HG02610 (cell line): ENCODE results near the gene B3GAT3.
"Not testable (repeated sequence)": the region's sequence is repeated elsewhere in the genome, so short reads cannot be mapped to it uniquely, and the experiment has no call there.

Source experiments
- ATAC-seq: cut with Tn5 transposase; IDR thresholded peaks from one replicate; pipeline ENCODE4 v1.9.1; 2021; ENCODE audit warnings: mild to moderate bottlenecking, moderate library complexity; ENCODE audit not compliant: unreplicated experiment

B3GAT3 gene

GRCh38 chr11:62645946-62646824 lies 24.4 kb upstream of the B3GAT3 start, which contains the start of gene GANAB:
GANAB (minus strand) TSS chr11:62646613; CDS start chr11:62646599, 14 bp downstream.
- peak; percentile 91 for ATAC-seq

DNA sequence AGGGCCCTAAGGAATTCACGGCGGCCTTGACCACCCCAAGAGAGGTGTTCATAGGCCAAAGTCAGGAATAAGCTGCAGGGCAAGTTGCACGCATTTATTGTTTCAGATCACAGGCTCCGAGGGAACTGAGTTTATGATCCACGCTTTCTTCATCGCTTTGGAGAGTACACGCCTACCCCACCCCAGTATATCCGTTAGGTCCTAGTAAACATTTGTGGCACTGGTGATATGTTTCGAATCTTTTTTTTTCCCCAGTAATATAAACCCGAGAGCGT lies 23.8 kb upstream of the B3GAT3 start:
- no peak for ATAC-seq

DNA sequence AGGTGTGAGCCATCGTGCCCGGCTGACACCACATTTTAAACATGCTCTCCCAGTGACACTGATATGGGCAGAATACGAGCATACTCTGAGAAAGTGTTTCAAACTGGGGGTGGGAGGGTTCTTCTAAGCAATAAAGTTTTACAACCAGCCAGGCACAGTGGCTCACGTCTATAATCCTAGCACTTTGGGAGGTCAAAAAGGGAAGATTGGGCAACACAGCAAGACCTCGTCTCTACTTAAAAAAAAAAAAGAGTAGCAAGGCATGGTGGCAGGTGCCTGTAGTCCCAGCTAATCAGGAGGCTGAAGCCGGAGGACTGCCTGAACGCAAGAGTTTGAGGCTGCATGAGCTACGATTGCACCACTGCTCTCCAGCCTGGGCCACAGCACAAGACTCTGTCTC lies 22.4 kb upstream of the B3GAT3 start:
- ATAC-seq, result no peak

GRCh38 chr11:62632492-62632891 lies 10.7 kb upstream of the B3GAT3 start:
- ATAC-seq, result no peak

DNA sequence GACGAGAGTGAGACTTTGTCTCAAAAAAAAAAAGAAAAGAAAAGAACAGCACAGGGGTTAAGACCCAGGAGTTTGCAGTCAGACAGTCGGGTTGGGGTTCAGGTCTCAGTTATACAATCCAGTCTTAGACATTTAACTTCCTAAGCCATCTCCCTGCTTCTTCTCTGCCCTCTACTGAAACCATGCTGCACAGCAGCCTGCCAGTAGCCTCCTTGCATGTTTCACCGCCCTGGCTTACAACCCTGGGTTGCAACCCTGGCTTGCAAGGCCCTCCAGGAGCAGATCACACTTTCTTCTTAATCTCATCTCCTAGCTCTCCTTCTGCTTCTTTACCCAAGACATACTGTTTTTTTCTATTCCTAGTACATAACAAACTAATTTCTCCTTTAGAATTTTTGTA lies 5.9 kb upstream of the B3GAT3 start:
- no peak for ATAC-seq

DNA sequence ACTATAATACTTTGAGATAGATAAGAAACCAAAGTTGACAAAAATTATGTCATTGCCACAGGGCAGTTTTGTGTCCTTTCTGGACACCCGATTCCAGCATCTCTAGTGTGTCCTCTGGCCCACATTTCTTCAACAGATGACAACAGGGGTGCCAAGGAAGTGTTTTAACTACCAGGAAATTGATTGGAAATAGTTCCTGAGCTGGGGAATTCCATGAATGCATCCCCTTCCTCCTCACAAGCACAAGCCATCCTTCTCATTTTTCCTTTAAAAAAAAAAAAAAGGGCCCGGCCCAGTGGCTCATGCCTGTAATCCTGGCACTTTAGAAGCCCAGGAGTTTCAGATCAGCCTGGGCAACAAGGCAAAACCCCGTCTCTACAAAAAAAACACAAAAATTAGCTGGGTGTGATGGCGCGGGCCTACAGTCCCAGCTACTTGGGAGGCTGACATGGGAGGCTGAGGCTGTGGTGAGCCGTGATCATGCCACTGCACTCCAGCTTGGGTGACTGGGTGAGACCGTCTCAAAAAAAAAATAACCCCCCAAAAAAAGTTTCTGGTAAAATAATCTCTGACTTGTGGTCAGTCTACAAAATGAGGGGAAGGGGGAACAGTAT lies 797 bp upstream of the B3GAT3 start:
- ATAC-seq, result no peak

- no peak for ATAC-seq
Observed at GRCh38 chr11:62621027-62621566, 689 bp downstream of the B3GAT3 start.

DNA sequence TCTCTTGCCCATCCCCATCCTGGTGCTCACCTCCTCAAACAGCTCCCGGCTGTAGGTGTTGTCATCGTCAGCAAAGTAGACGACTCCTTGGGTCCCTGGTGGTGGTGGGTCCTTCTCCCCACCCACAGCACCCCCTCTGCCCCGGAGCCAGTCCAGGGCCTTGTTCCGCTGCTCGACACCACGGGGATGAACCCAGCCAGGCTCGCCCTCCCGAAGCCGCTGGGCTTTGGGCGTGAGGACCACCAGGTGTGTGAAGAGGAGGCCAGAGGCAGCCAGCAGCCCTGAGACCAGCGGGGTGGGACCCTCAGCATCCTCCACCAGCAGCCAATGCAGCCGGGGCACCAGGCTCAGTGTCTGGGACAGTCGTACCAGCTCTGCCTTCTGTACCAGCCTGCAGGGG lies 4.8 kb downstream of the B3GAT3 start:
- ATAC-seq, result not testable (repeated sequence)

GRCh38 chr11:62615521-62615920 lies 6.3 kb downstream of the B3GAT3 start:
- no peak for ATAC-seq

GRCh38 chr11:62614275-62614674 lies 7.5 kb downstream of the B3GAT3 start:
- no peak for ATAC-seq

GRCh38 chr11:62613291-62613778 lies 8.5 kb downstream of the B3GAT3 start:
- no peak for ATAC-seq

- ATAC-seq, result peak; percentile 74
Observed at GRCh38 chr11:62612366-62613290, 9.2 kb downstream of the B3GAT3 start, which contains the start of the genes EML3 and ROM1. EML3 (minus strand) TSS chr11:62612775; CDS start chr11:62612457, 318 bp downstream. ROM1 (plus strand) TSS chr11:62613257; CDS start chr11:62613282, 25 bp downstream.

GRCh38 chr11:62611705-62612365 lies 10.0 kb downstream of the B3GAT3 start:
- ATAC-seq, result peak; percentile 22

DNA sequence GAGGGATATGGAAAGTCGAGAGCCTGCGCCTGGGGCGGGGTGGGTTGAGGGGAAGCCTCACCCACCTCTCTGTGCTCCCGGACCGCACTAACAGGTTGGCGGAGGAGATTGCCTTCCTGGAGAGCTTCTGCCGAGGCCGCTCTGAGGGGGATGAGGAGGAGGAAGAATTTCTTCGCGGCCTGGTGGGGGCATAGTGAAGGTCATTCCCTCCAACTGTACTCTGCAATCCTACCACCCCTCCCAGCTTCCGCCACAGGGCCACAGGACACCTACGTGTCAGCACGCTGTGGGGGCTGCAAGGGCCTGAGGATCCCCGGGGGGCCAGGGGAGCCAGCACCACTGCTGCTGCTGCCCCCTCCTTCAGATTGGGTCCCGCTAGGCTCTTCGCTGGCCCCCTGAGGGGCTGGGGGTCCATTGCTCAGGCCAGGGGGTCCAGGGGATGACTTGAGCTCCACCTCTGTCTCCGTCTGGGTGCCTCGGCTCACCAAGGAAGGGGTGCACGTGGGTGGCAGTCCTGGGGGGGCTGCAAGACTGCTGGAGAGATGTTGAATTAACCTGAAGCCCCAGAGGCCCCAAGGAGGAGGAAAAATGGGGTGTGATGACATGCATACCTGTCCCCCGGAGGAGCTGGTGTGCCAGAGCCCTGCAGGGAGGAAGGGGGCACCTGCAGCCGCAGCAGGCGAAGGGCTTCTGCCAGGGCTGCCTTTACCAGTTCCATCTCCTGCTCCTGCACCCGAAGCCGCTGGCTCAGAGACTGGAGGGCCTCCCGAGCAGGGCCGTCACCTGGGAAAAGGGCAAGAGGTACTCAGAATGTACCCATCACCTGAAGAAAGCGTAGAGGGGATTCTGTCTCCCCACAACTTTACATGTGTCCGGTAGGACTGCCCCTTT lies 10.7 kb downstream of the B3GAT3 start:
- no peak for ATAC-seq

DNA sequence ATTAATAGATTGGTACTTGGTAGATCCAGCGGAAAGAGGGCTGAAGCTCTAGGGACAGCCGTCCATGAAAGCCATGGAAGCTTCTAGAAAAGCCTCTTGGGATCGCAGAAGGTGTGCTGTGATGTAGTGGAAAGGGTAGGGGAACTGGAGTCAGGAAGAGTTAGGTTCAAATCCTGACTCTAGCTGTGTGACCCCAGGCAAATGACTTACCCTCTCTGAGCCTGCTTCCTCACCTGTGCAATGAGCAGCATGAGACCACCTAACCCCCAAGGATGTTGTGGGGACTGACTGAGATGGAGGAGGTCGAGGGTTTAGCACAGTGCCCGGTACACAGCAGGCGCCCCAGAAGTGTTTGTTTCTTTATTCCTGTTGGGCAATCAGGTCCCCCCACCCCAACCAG lies 11.4 kb downstream of the B3GAT3 start:
- no peak for ATAC-seq

DNA sequence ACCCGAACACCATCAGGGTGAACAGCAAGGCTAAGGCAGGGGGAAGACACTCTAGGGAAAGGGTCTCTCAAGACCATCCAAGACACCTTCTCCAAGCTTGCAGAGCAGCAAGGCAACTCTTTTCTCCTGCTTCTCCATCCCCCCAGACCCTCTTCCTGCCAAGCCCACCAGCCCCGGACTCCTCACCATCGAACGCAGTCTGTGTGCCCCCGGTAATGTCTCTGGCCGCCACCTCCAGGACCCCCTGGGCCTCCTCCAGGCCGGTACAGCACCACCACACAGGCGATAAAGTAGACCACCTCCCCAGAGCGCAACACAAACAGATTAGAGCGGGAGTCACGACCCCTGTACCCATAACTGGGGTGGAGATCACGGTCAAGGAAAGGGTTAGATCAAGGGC lies 13.0 kb downstream of the B3GAT3 start:
- no peak for ATAC-seq

DNA sequence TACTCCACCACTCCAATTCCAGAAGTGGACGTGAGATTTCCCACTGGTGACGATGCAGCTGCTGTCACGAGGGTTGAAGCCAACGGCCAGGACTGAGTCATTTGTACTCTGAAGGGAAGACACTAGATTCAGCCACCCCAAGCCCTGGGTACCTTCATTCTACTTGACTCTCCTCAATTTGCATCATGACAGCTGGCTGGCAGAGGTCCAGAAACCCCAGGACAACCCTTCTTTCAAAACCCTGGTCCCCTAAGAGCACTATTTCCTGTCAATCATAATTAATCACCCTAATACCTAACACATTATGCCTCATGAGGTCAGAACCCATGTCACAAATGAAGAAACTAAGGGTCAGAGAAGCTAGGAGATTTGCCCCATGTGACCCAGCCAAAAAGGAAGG lies 14.1 kb downstream of the B3GAT3 start:
- no peak for ATAC-seq

DNA sequence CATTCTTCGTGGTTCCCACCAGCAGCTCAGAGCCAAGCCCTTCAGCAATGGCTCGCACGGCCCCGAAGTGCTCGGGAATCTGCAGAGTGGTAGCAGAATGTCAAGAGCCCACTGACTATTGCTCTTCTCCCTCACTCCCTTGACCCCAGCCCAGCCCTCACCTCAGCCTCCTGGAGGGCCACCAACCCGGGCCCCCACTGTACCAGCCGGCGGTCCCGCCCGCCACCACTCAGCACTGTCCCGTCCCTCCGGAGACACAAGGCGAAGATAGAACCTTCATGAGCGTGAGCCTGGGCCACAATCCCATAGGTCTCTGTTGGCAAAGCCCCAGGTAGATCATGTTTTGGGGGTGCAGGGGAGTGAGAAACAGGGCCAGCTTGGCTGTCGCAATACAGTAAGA lies 15.9 kb downstream of the B3GAT3 start:
- ATAC-seq, result no peak

GRCh38 chr11:62605467-62605866 lies 16.3 kb downstream of the B3GAT3 start:
- no peak for ATAC-seq
